GM19372 (cell line): ENCODE data around the gene CELSR2.
A peak's percentile ranks its signal among the peaks of the same experiment; 100 is the strongest.
"Not testable (repeated sequence)": the region's sequence is repeated elsewhere in the genome, so short reads cannot be mapped to it uniquely, and the experiment has no call there.

Experiments
- ATAC-seq: cut with Tn5 transposase; IDR thresholded peaks from one replicate; pipeline ENCODE4 v1.9.1; 2021; ENCODE audit warnings: mild to moderate bottlenecking, low read depth, moderate library complexity; ENCODE audit not compliant: unreplicated experiment

The CELSR2 gene

GRCh38 chr1:109275706-109276345, 26.5 kb downstream of the CELSR2 start:
- ATAC-seq, result no peak

- ATAC-seq, result no peak
Observed at GRCh38 chr1:109277434-109278204, 28.3 kb downstream of the CELSR2 start.

GRCh38 chr1:109279615-109280278, 30.4 kb downstream of the CELSR2 start:
- ATAC-seq, result no peak

GRCh38 chr1:109280862-109281261, 31.5 kb downstream of the CELSR2 start:
- ATAC-seq, result no peak

- ATAC-seq, result no peak
Observed at GRCh38 chr1:109281680-109282496, 32.5 kb downstream of the CELSR2 start.

- no peak for ATAC-seq
Observed at GRCh38 chr1:109282497-109282951, 33.2 kb downstream of the CELSR2 start.

GRCh38 chr1:109282952-109283747, 33.8 kb downstream of the CELSR2 start, which contains the start of gene PSRC1:
Gene PSRC1, minus strand, starts transcription at chr1:109283145.
- peak; percentile 94 for ATAC-seq

GRCh38 chr1:109283748-109284600, 34.6 kb downstream of the CELSR2 start:
- peak; percentile 24 for ATAC-seq

GRCh38 chr1:109286762-109287161, 37.4 kb downstream of the CELSR2 start:
- ATAC-seq, result not testable (repeated sequence)

GRCh38 chr1:109290137-109290536, 40.8 kb downstream of the CELSR2 start:
- ATAC-seq, result no peak

- no peak for ATAC-seq
Observed at GRCh38 chr1:109290998-109291397, 41.7 kb downstream of the CELSR2 start.

- no peak for ATAC-seq
Observed at GRCh38 chr1:109292364-109292763, 43.0 kb downstream of the CELSR2 start.

GRCh38 chr1:109293026-109293425, 43.7 kb downstream of the CELSR2 start:
- ATAC-seq, result no peak

GRCh38 chr1:109294481-109294880, 45.1 kb downstream of the CELSR2 start:
- no peak for ATAC-seq

- no peak for ATAC-seq
Observed at GRCh38 chr1:109295712-109296415, 46.5 kb downstream of the CELSR2 start.

GRCh38 chr1:109296782-109297181, 47.4 kb downstream of the CELSR2 start:
- ATAC-seq, result no peak

GRCh38 chr1:109298666-109299557, 49.6 kb downstream of the CELSR2 start:
- ATAC-seq, result no peak
